Sigmoid colon (tissue), 7 donors: ENCODE results near the gene GREM2. TPM values are rescaled to one million over a fixed set of nuclear protein-coding genes. Genes with fewer than 3 reads are reported as not detected.

Experiments
- DNase-seq: peaks from one replicate; pipeline ENCODE4 v3.0.0-alpha.2; 2019
- H3K27ac ChIP-seq, 4 donors: fragments of 200-600 bp; sonication (generic); one replicate each; pipeline ENCODE4 v1.5.1; 2016 to 2019; ENCODE audit warnings: mild to moderate bottlenecking in 1 of 4
- H3K27me3 ChIP-seq, 3 donors: fragments of 200-600 bp; sonication (generic); one replicate each; pipeline ENCODE4 v1.5.1; 2019; ENCODE audit warnings: mild to moderate bottlenecking in 1 of 3
- H3K36me3 ChIP-seq, 4 donors: fragments of 200-600 bp; sonication (generic); one replicate each; pipeline ENCODE4 v1.5.1; 2016 to 2019
- H3K4me1 ChIP-seq, 4 donors: fragments of 200-600 bp; sonication (generic); one replicate each; pipeline ENCODE4 v1.5.1; 2017 to 2019
- H3K4me3 ChIP-seq, 4 donors: fragments of 200-600 bp; sonication (generic); one replicate each; pipeline ENCODE4 v1.5.1; 2017 to 2019; ENCODE audit warnings: mild to moderate bottlenecking in 2 of 4, moderate library complexity in 1 of 4
- H3K9me3 ChIP-seq, 4 donors: fragments of 200-600 bp in 3 of 4; sonication (generic) in 3 of 4; one replicate each; pipeline versions ENCODE4 v1.5.1 to v1.6.1; 2013 to 2019
- EP300 ChIP-seq, 4 donors: sonication (generic); formaldehyde crosslinking; IDR thresholded peaks; one replicate each; pipeline ENCODE4 v1.6.1; 2017; ENCODE audit warnings: antibody characterized with exemption in 4 of 4
- POLR2A ChIP-seq, 2 donors: fragments of 450-650 bp; IDR thresholded peaks; one replicate each; pipeline ENCODE4 v1.6.1; 2016; ENCODE audit warnings: antibody characterized with exemption in 2 of 2, mild to moderate bottlenecking in 2 of 2, moderate library complexity in 2 of 2
- POLR2AphosphoS5 ChIP-seq, 4 donors: sonication (generic); formaldehyde crosslinking; IDR thresholded peaks; one replicate each; pipeline ENCODE4 v1.6.1; 2017; ENCODE audit warnings: antibody characterized with exemption in 4 of 4
- WGBS, 2 donors: extraction: QIAGEN DNeasy Blood & Tissue Kit; methylation state at CpG; one replicate each; pipeline ENCODE4 v1.1.7; 2013; 5-methylcytosine and 5-hydroxymethylcytosine counted together
- intact Hi-C: fragments of 100-400 bp; cut with DNase I; formaldehyde crosslinking; loops from one replicate; pipeline ENCODE4 v1.15.1; 2023
- polyA plus RNA-seq, 3 donors: library from polyadenylated mRNA; stranded (reverse); fragments of 200-250 nt; gene quantifications; one replicate each; pipeline ENCODE4 v1.2.3, GENCODE V29; 2013
- total RNA-seq, 4 donors: library from RNA; depleted of rRNA; stranded (reverse); fragments of >200 nt; gene quantifications; one replicate each; pipeline ENCODE4 v1.1.0, GENCODE V29; 2016
- TF ChIP-seq, protein P1 (sequence below), 4 experiments: fragments of 450-650 bp in 3 of 4; fragments of 200-600 bp in 1 of 4; IDR thresholded peaks; one replicate each; pipeline ENCODE4 v1.5.1; 2016 to 2019; ENCODE audit warnings: antibody characterized with exemption in 4 of 4, mild to moderate bottlenecking in 3 of 4, moderate library complexity in 2 of 4
- donor health status: healthy with polysubstance abuse.
- donor health status: Bipolar disorder and iron deficiency.
- donor health status: healthy.

The GREM2 gene
- total and polyA plus RNA-seq, 7 donors, result 0.46 to 18.7 (median 9.4) TPM

GRCh38 chr1:240591078-240591477 is 20.9 kb downstream of the GREM2 start:
- no peak for DNase-seq
- Histone ChIP-seq H3K9me3 (no peaks in the 10 kb centered on the region), H3K27ac (no peak overlapping the region), H3K4me3 (no peak overlapping the region), H3K4me1 (peaks cover 0 to 4% (median under 1%) of the 10 kb centered on the region in 4 donors), H3K27me3 (no peaks in the 10 kb centered on the region), H3K36me3 (no peaks in the 10 kb centered on the region)
- intact Hi-C loops, result no loop called here
- WGBS, 2 donors, result 67 to 82% methylated on average over 5 of the region's 5 CpGs
- TF ChIP-seq EP300 (IDR thresholded peaks at IDR 0.05) (no peak), POLR2A (IDR thresholded peaks at IDR 0.05) (no peak), POLR2AphosphoS5 (IDR thresholded peaks at IDR 0.05) (no peak)
- TF ChIP-seq, protein P1, sequence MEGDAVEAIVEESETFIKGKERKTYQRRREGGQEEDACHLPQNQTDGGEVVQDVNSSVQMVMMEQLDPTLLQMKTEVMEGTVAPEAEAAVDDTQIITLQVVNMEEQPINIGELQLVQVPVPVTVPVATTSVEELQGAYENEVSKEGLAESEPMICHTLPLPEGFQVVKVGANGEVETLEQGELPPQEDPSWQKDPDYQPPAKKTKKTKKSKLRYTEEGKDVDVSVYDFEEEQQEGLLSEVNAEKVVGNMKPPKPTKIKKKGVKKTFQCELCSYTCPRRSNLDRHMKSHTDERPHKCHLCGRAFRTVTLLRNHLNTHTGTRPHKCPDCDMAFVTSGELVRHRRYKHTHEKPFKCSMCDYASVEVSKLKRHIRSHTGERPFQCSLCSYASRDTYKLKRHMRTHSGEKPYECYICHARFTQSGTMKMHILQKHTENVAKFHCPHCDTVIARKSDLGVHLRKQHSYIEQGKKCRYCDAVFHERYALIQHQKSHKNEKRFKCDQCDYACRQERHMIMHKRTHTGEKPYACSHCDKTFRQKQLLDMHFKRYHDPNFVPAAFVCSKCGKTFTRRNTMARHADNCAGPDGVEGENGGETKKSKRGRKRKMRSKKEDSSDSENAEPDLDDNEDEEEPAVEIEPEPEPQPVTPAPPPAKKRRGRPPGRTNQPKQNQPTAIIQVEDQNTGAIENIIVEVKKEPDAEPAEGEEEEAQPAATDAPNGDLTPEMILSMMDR (IDR thresholded peaks at IDR 0.05), result no peak

- WGBS, 2 donors, result 83 to 89% methylated on average over 5 of the region's 5 CpGs
Observed at GRCh38 chr1:240589585-240590110, 22.3 kb downstream of the GREM2 start.

GRCh38 chr1:240586006-240586405 is 25.9 kb downstream of the GREM2 start:
- Histone ChIP-seq H3K27ac (no peak overlapping the region), H3K9me3 (no peaks in the 10 kb centered on the region), H3K4me3 (no peak overlapping the region), H3K4me1 (no peaks in the 10 kb centered on the region), H3K36me3 (no peaks in the 10 kb centered on the region), H3K27me3 (no peaks in the 10 kb centered on the region)
- 86 to 91% methylated on average over 2 of the region's 2 CpGs for WGBS, 2 donors
- TF ChIP-seq POLR2A (IDR thresholded peaks at IDR 0.05) (no peak), EP300 (IDR thresholded peaks at IDR 0.05) (no peak), POLR2AphosphoS5 (IDR thresholded peaks at IDR 0.05) (no peak)
- TF ChIP-seq, protein P1 (IDR thresholded peaks at IDR 0.05), result no peak
- no peak for DNase-seq
- intact Hi-C loops, result no loop called here

More at GRCh38 chr1:240589585-240590110, 22.3 kb downstream of the GREM2 start:
- Histone ChIP-seq H3K36me3 (no peaks in the 10 kb centered on the region), H3K4me3 (no peak overlapping the region), H3K9me3 (no peaks in the 10 kb centered on the region), H3K27me3 (no peaks in the 10 kb centered on the region), H3K27ac (no peak overlapping the region), H3K4me1 (no peaks in the 10 kb centered on the region)
- TF ChIP-seq POLR2AphosphoS5 (IDR thresholded peaks at IDR 0.05) (no peak), POLR2A (IDR thresholded peaks at IDR 0.05) (no peak), EP300 (IDR thresholded peaks at IDR 0.05) (no peak)
- TF ChIP-seq, protein P1 (IDR thresholded peaks at IDR 0.05), result no peak
- no peak for DNase-seq
- intact Hi-C loops, result no loop called here

DNA sequence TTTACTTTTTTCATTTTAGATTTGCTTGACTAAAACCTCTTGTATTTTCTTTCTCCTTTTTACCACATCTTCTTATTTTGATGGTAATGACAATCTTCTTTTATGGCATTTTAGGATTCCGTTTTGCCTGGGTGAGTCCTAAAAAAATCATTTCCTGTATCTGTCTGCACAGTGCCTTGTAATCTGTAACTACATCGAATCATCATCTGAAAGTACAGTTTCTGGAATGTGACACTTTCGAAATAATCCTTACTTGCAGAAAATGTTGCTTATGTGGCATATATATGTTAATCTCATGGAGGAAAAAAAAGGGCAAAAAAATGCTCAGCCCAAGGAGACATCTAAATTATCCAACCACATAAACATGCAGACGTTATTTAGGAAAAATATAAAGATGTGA is 29.0 kb downstream of the GREM2 start:
- WGBS, 2 donors, result 74 to 81% methylated on average over 4 of the region's 4 CpGs

More for the DNA sequence above, 29.0 kb downstream of the GREM2 start:
- intact Hi-C loops, result no loop called here
- Histone ChIP-seq H3K9me3 (no peaks in the 10 kb centered on the region), H3K4me1 (no peaks in the 10 kb centered on the region), H3K36me3 (no peaks in the 10 kb centered on the region), H3K27ac (no peak overlapping the region), H3K27me3 (no peaks in the 10 kb centered on the region), H3K4me3 (no peak overlapping the region)
- no peak for DNase-seq
- TF ChIP-seq EP300 (IDR thresholded peaks at IDR 0.05), result no peak
- TF ChIP-seq POLR2A (IDR thresholded peaks at IDR 0.05), result no peak
- TF ChIP-seq, protein P1 (IDR thresholded peaks at IDR 0.05), result no peak
- no peak for TF ChIP-seq POLR2AphosphoS5 (IDR thresholded peaks at IDR 0.05)
